GM18861 (cell line): ENCODE measurements around the gene CCNA2.

Source experiments
- ATAC-seq: cut with Tn5 transposase; IDR thresholded peaks from one replicate; pipeline ENCODE4 v1.9.1; 2021; ENCODE audit not compliant: unreplicated experiment

The CCNA2 gene

DNA sequence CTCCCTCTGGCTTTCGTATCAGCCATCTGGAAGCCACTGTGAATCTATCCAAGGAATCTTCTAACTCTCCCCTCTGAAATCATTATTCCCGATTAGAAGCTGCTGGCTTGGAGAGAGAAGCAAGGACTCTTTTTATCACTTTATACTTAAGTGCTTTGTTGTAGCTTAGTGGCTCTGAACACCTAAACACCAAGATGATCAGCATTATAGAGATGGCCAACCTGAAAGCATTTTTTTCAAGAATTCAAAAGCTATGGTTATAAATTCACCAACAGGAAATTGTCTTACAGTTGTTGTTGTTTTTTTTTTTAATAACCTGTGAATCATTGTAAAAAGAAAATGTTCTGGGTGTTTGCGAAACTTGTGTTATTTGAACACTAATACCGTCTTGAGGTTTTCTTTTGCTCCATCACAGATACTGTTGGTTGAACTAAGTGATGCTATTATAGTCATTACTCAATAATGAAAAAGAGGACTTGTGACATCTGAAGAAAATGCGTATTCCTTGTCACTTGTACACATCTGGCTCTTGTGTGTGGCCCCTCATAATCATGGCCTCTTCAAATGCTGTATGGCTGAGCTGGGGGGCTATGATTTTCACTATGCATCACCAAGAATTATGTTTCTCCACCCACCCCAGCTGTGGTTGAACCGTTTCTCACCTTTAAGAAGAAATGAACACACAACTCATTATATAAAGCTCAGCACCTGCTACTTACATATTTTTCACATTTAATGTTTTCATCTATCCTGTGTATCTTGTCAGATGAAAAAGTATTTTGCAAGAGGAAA, 46.9 kb downstream of the CCNA2 start:
- ATAC-seq: no peak

- no peak for ATAC-seq
These were observed 49.8 kb downstream of the CCNA2 start for GRCh38 chr4:121773883-121774282.

GRCh38 chr4:121771869-121772268, 51.8 kb downstream of the CCNA2 start:
- no peak for ATAC-seq

DNA sequence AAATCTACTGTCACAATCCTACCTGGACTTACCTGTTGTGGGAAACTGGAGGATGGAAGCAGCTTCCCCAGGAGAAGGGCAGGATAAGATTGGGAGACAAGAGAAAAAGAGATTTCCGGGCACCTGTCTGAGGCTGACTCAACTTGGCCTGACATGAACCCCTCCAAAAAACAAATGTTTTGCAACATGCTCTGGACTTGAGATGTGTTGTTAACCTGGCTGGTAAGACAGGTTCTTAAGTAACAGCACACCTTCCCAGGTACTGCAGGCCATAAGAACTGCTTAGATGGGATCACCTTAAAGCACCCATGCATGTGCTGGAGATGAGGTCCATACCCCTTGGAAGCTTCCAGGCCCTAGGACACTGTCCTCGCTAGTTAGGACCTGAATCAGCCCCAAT, 54.3 kb downstream of the CCNA2 start:
- ATAC-seq: no peak

DNA sequence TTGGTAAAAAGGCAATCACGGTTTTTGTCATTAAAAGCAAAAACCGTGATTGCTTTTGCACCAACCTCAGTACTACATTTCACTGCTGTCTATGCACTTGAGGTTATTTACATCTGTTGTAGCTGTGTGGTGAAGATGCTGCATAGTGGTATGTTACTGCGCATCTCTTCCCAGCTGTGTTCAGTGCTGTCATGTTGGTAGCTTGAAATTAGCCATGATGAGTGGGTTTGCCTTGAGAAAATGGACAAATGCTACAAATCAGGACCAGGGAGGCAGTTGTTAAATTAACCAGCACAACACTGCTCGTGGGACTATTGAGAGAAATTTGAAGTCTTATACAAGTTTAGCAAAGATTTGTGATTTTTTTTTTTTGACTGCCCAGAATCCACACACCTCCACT, 56.5 kb downstream of the CCNA2 start:
- no peak for ATAC-seq
